B cell (primary cell): ENCODE results near the gene FBN2. TPM values are rescaled to one million over a fixed set of nuclear protein-coding genes. Genes with fewer than 3 reads are reported as not detected.

ENCODE experiments used
- ATAC-seq: fragments of 200-7000 bp; cut with Tn5 transposase; one replicate; pipeline ENCODE4 v1.10.0; 2021; ENCODE audit warnings: low read depth, mild to moderate bottlenecking, moderate number of reproducible peaks, moderate library complexity
- CTCF ChIA-PET: fragments of 350-600 bp; sonication (Branson Sonifier 250); formaldehyde crosslinking; loops from one replicate; lab custom pipeline; 2021; ENCODE audit warnings: antibody characterized with exemption, inconsistent platforms; lab: Charles Lee
- POLR2A ChIA-PET: fragments of 350-600 bp; sonication (Branson Sonifier 250); formaldehyde crosslinking; loops from one replicate; lab custom pipeline; 2021; ENCODE audit warnings: antibody characterized with exemption; lab: Charles Lee
- DNase-seq: peaks from one replicate; pipeline ENCODE4 v3.0.0; 2013
- H2AFZ ChIP-seq: 2 replicates; pipeline ENCODE4 v1.6.1; 2012; ENCODE audit warnings: mild to moderate bottlenecking, low read depth, low read length; ENCODE audit not compliant: insufficient read depth, poor library complexity, severe bottlenecking
- H3K27ac ChIP-seq, 2 donors: 1 replicate in 1 of 2; 2 replicates in 1 of 2; pipeline ENCODE4 v1.5.1; 2012 to 2013; ENCODE audit warnings: low read length in 2 of 2, mild to moderate bottlenecking in 2 of 2, moderate library complexity in 1 of 2
- H3K27me3 ChIP-seq, 4 experiments: fragments of 200-600 bp in 1 of 4; sonication (generic) in 1 of 4; replicated peaks in 1 of 4; 1 replicate in 2 of 4; 2 replicates in 2 of 4; pipeline versions ENCODE4 v1.6.1 to v1.7.0; 2013 to 2016; ENCODE audit warnings: low read length in 3 of 4, mild to moderate bottlenecking in 2 of 4, mixed read lengths in 1 of 4, moderate library complexity in 1 of 4; ENCODE audit not compliant: insufficient read depth in 4 of 4, control insufficient read depth in 3 of 4; ENCODE audit errors: control extremely low read depth in 1 of 4
- H3K36me3 ChIP-seq, 2 experiments: replicated peaks in 1 of 2; 1 replicate in 1 of 2; 2 replicates in 1 of 2; pipeline versions ENCODE4 v1.6.1 to v1.7.1; 2013; ENCODE audit warnings: low read length in 1 of 2; ENCODE audit not compliant: insufficient read depth in 2 of 2, control insufficient read depth in 1 of 2; ENCODE audit errors: control extremely low read depth in 1 of 2, extremely low read depth in 1 of 2
- H3K4me1 ChIP-seq, 2 donors: fragments of 200-600 bp in 1 of 2; sonication (generic) in 1 of 2; 1 replicate in 1 of 2; 2 replicates in 1 of 2; pipeline versions ENCODE4 v1.5.1 to v1.6.1; 2013 to 2017; ENCODE audit warnings: low read length in 2 of 2; ENCODE audit not compliant: control insufficient read depth in 2 of 2, insufficient read depth in 2 of 2
- H3K4me2 ChIP-seq: replicated peaks from 2 replicates; pipeline ENCODE3; 2012; ENCODE audit warnings: mild to moderate bottlenecking, low read depth, low read length; ENCODE audit not compliant: poor library complexity, severe bottlenecking
- H3K4me3 ChIP-seq, 5 experiments: fragments of 200-600 bp in 1 of 5; sonication (generic) in 1 of 5; 1 replicate in 3 of 5; 2 replicates in 2 of 5; pipeline versions ENCODE4 v1.5.1 to v1.7.0; 2011 to 2016; ENCODE audit warnings: low read length in 4 of 5, mild to moderate bottlenecking in 4 of 5, low read depth in 2 of 5, control low read depth in 1 of 5, moderate library complexity in 1 of 5; ENCODE audit not compliant: insufficient read depth in 1 of 5; ENCODE audit errors: control extremely low read depth in 1 of 5, extremely low read depth in 1 of 5
- H3K79me2 ChIP-seq: fragments of 200-600 bp; sonication (generic); one replicate; pipeline ENCODE4 v1.6.0; 2016; ENCODE audit warnings: low read length; ENCODE audit not compliant: control insufficient read depth, insufficient read depth
- H3K9ac ChIP-seq: fragments of 200-600 bp; sonication (generic); 2 replicates; pipeline ENCODE4 v1.6.1; 2017; ENCODE audit warnings: mild to moderate bottlenecking, low read length, moderate library complexity
- H3K9me3 ChIP-seq, 3 donors: one replicate each; pipeline versions ENCODE4 v1.6.1 to v1.7.1; 2013; ENCODE audit warnings: low read length in 2 of 3; ENCODE audit not compliant: control insufficient read depth in 2 of 3, insufficient read depth in 1 of 3; ENCODE audit errors: control extremely low read depth in 1 of 3
- H4K20me1 ChIP-seq: 2 replicates; pipeline ENCODE4 v1.6.0; 2012; ENCODE audit warnings: mild to moderate bottlenecking, low read length; ENCODE audit not compliant: insufficient read depth, control insufficient read depth, poor library complexity, severe bottlenecking
- H3K27ac Mint-ChIP-seq: one replicate; pipeline ENCODE4 v1.8.0; 2021; ENCODE audit warnings: mixed read lengths
- H3K27me3 Mint-ChIP-seq: one replicate; pipeline ENCODE4 v1.8.0; 2021; ENCODE audit warnings: mixed read lengths
- H3K4me1 Mint-ChIP-seq: one replicate; pipeline ENCODE4 v1.8.0; 2021; ENCODE audit warnings: mixed read lengths
- H3K4me3 Mint-ChIP-seq: one replicate; pipeline ENCODE4 v1.8.0; 2021; ENCODE audit warnings: mixed read lengths
- H3K9me3 Mint-ChIP-seq: one replicate; pipeline ENCODE4 v1.8.0; 2022; ENCODE audit warnings: mixed read lengths; ENCODE audit not compliant: insufficient read depth
- EZH2 ChIP-seq: IDR thresholded peaks from 2 replicates; pipeline ENCODE4 v1.6.1; 2012; ENCODE audit warnings: borderline replicate concordance, low read depth, mild to moderate bottlenecking, moderate library complexity, low read length; ENCODE audit not compliant: insufficient read depth, poor library complexity, severe bottlenecking
- WGBS: methylation state at CpG from one replicate; pipeline ENCODE4 v1.1.5; 2013; ENCODE audit warnings: missing lambda C conversion rate; ENCODE audit not compliant: insufficient coverage; 5-methylcytosine and 5-hydroxymethylcytosine counted together
- intact Hi-C: fragments of 100-400 bp; cut with micrococcal nuclease; formaldehyde crosslinking; loops from one replicate; pipeline ENCODE4 v1.10.0; 2022
- polyA plus RNA-seq: library from polyadenylated mRNA; depleted of rRNA; stranded (reverse); fragments of >200 nt; gene quantifications from 2 replicates; pipeline ENCODE4 v1.2.3, GENCODE V29; 2012
- total RNA-seq, 2 donors: library from RNA; stranded (reverse); fragments of 120-200 nt in 1 of 2; gene quantifications; 1 replicate in 1 of 2; 2 replicates in 1 of 2; pipeline versions ENCODE4 v1.2.3 to v1.2.4, GENCODE V29; 2013 to 2022
- TF ChIP-seq, protein P1 (sequence below): fragments of 200-600 bp; IDR thresholded peaks from one replicate; pipeline ENCODE4 v1.8.0; 2022; ENCODE audit warnings: antibody characterized with exemption, mild to moderate bottlenecking

FBN2 gene
- total and polyA plus RNA-seq, 2 donors (not counting 1 experiment from before 2014, with no cell fraction given): 0.03 TPM; not detected in 1

DNA sequence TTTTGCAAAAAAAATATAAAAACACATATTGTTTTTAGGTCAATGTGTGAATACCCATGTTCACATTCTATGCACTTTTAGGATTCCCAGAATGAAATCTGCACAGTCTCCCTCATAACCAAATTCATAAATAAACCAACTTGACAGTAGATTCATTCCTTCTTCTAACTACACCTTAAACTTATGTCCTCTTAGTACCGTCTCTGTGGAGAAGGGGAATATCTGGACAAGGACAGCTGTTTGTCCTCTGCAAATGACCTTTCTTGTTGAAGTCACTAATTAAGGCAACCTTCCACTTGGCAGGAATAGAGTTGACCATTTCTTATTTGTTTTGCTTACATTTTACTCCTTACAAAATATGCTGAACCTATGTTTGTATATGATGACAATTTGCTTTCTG, 71.1 kb downstream of the FBN2 start:
- H3K79me2 ChIP-seq: no peaks in the 10 kb centered on the region
- no peaks in the 10 kb centered on the region for H3K9me3 ChIP-seq
- H3K4me1 ChIP-seq: no peaks in the 10 kb centered on the region
- POLR2A ChIA-PET: no interaction called here
- Mint-ChIP-seq H3K9me3 (peaks cover 3% of the 10 kb centered on the region), H3K27me3 (no peaks in the 10 kb centered on the region), H3K4me3 (no peak overlapping the region), H3K4me1 (no peaks in the 10 kb centered on the region), H3K27ac (no peak overlapping the region)
- no CpG with 5 or more reads among the region's 1 CpG for WGBS
- no peak overlapping the region for H3K4me3 ChIP-seq
- DNase-seq: no peak
- no peak overlapping the region for H3K9ac ChIP-seq
- H3K36me3 ChIP-seq: no peaks in the 10 kb centered on the region
- no peaks in the 10 kb centered on the region for H3K27me3 ChIP-seq
- CTCF ChIA-PET: no interaction called here
- no peak overlapping the region for H3K27ac ChIP-seq
- no peak for TF ChIP-seq EZH2
- TF ChIP-seq, protein P1, sequence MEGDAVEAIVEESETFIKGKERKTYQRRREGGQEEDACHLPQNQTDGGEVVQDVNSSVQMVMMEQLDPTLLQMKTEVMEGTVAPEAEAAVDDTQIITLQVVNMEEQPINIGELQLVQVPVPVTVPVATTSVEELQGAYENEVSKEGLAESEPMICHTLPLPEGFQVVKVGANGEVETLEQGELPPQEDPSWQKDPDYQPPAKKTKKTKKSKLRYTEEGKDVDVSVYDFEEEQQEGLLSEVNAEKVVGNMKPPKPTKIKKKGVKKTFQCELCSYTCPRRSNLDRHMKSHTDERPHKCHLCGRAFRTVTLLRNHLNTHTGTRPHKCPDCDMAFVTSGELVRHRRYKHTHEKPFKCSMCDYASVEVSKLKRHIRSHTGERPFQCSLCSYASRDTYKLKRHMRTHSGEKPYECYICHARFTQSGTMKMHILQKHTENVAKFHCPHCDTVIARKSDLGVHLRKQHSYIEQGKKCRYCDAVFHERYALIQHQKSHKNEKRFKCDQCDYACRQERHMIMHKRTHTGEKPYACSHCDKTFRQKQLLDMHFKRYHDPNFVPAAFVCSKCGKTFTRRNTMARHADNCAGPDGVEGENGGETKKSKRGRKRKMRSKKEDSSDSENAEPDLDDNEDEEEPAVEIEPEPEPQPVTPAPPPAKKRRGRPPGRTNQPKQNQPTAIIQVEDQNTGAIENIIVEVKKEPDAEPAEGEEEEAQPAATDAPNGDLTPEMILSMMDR: no peak
- ATAC-seq: no peak
- no peak overlapping the region for H2AFZ ChIP-seq
- H3K4me2 ChIP-seq: no peak overlapping the region
- H4K20me1 ChIP-seq: no peaks in the 10 kb centered on the region
- intact Hi-C loops: no loop called here

DNA sequence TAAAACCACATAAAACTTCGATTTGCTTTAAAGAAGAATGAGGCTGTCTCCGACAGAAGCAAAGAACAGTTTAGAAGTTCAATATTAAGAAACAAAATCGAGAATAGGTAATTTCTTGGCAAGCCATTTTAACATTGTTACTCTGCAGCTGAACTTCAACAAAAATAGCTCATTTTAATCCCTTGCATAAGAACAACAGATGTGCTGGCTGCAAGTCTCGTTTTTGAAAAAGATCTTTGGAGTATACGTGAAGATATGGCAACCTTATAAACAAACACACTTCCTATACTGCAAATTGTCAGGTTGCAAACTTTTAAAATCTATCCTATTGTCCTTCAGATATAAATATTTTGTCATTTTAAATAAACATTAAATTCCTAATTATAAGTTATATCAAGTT, 71.5 kb downstream of the FBN2 start:
- H3K27ac ChIP-seq: no peak overlapping the region
- H3K4me3 ChIP-seq: no peak overlapping the region
- CTCF ChIA-PET: no interaction called here
- POLR2A ChIA-PET: no interaction called here
- no peaks in the 10 kb centered on the region for H3K9me3 ChIP-seq
- no peak for TF ChIP-seq EZH2
- TF ChIP-seq, protein P1: no peak
- H3K4me1 Mint-ChIP-seq: no peaks in the 10 kb centered on the region
- no peaks in the 10 kb centered on the region for H3K4me1 ChIP-seq
- no peaks in the 10 kb centered on the region for H3K79me2 ChIP-seq
- no peak for ATAC-seq
- H2AFZ ChIP-seq: no peak overlapping the region
- intact Hi-C loops: no loop called here
- H3K9me3 Mint-ChIP-seq: peaks cover 3% of the 10 kb centered on the region
- H3K27me3 ChIP-seq: no peaks in the 10 kb centered on the region
- no peak overlapping the region for H3K27ac Mint-ChIP-seq
- no peak overlapping the region for H3K4me3 Mint-ChIP-seq
- 74% methylated on average over 4 of the region's 5 CpGs for WGBS
- no peaks in the 10 kb centered on the region for H3K36me3 ChIP-seq
- H4K20me1 ChIP-seq: no peaks in the 10 kb centered on the region
- no peak for DNase-seq
- H3K4me2 ChIP-seq: no peak overlapping the region
- no peak overlapping the region for H3K9ac ChIP-seq
- no peaks in the 10 kb centered on the region for H3K27me3 Mint-ChIP-seq
